ENCODE results near the gene KCNJ15.

Gene KCNJ15

GRCh38 chr21:38299671-38300070 is 42.9 kb downstream of the KCNJ15 start:
- DNase-seq (ENCODE audit: low spot score): no peak

GRCh38 chr21:38300141-38300578 is 43.4 kb downstream of the KCNJ15 start:
- no peak for DNase-seq (ENCODE audit: low spot score)

- no peak for DNase-seq (ENCODE audit: low spot score)
Measured at GRCh38 chr21:38301321-38302214, 44.8 kb downstream of the KCNJ15 start.

- peak; percentile 88 for DNase-seq (ENCODE audit: low spot score)
Measured at GRCh38 chr21:38303300-38303699, 46.5 kb downstream of the KCNJ15 start.

GRCh38 chr21:38306433-38307141 is 49.8 kb downstream of the KCNJ15 start:
- peak; percentile 29 for DNase-seq (ENCODE audit: low spot score)

- DNase-seq (ENCODE audit: low spot score): peak; percentile 32
Measured at GRCh38 chr21:38307771-38308531, 51.2 kb downstream of the KCNJ15 start.

DNA sequence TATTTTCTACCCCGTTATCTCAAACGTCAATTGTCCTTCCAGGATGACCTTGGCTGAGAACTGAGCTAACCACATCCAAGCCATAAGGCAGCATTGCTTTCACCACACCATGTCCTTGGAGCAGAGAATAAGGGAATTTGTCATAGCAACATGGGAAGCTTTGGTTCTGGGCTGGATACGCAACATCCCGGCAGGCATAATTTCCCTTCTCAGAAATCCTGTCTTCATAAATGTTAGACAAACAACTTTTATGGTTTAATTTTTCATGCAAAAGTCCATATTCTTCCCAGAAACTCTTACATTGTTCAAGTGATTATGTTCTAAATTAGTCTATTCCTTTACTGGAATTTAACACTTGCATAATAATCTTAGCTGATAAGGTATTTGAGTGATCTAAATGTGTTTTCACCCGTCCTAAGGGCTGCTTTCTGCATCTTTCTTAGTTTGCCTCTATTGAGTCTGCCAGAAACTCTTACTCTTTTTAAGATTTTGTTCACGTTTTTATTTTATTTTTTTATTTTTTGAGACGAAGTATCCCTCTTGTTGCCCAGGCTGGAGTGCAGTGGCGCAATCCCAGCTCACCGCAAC is 51.8 kb downstream of the KCNJ15 start:
- DNase-seq (ENCODE audit: low spot score): no peak

GRCh38 chr21:38310646-38311485 is 54.1 kb downstream of the KCNJ15 start:
- DNase-seq (ENCODE audit: low spot score): peak; percentile 55

DNA sequence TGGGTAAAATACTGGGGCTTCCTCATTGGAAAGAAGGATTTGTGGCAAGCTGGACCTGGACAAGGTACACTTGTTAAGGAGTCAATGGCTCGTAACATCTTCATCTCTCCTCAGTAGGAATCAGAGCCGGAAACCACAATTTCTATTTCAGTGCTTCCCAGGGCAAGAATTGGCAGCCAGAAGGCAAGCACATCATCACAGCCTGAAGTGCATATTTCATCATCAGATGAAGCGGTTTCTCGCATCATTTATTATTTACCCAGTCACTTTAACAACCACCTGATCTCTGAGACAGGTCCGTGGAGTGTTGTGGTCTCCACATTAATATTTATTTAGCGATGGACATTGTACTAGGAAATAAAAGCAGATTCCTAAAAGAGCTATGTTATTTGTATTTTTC is 55.0 kb downstream of the KCNJ15 start:
- no peak for DNase-seq (ENCODE audit: low spot score)

- DNase-seq (ENCODE audit: low spot score): no peak
Measured at GRCh38 chr21:38312822-38313221, 56.0 kb downstream of the KCNJ15 start.

GRCh38 chr21:38314558-38314957 is 57.8 kb downstream of the KCNJ15 start:
- no peak for DNase-seq (ENCODE audit: low spot score)

GRCh38 chr21:38315122-38315521 is 58.3 kb downstream of the KCNJ15 start:
- DNase-seq (ENCODE audit: low spot score): no peak

DNA sequence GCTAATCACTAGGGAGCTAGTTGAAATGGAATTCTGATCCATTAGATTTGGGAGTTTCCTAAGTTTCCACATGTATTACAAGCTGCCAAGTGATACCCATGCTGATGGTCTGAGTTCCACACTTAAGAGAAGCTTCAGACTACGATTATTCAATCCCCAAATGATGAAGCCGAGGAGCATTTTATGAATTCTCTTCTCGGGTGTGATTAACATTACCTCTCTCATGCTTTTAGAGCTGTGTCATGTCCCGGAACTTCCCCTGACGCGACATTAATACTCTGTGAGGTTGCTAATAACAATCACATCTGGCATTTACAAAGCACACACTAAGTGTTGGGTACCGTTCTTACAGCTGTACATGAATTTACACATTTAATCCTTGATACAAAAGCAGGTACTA is 63.0 kb downstream of the KCNJ15 start:
- DNase-seq (ENCODE audit: low spot score): peak; percentile 55

DNA sequence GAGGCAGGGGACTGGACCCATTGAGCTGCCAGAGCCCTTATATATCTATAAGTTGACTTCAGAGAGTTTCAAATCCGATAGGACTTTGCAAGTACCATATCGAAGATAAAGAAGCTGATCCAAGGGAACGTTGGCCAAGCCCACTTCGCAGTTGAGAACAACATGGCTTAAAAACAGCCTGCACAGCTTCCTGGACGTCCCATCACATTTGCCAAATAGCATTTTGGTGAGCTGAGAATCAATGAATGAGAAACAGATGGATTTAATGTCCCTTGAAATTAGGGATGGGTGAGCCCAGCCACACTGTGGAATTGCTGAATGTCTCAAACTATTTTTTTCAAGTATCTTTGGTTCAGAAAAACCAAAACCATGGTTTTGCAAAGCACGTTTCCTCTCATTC is 64.8 kb downstream of the KCNJ15 start:
- DNase-seq (ENCODE audit: low spot score): peak; percentile 51

DNA sequence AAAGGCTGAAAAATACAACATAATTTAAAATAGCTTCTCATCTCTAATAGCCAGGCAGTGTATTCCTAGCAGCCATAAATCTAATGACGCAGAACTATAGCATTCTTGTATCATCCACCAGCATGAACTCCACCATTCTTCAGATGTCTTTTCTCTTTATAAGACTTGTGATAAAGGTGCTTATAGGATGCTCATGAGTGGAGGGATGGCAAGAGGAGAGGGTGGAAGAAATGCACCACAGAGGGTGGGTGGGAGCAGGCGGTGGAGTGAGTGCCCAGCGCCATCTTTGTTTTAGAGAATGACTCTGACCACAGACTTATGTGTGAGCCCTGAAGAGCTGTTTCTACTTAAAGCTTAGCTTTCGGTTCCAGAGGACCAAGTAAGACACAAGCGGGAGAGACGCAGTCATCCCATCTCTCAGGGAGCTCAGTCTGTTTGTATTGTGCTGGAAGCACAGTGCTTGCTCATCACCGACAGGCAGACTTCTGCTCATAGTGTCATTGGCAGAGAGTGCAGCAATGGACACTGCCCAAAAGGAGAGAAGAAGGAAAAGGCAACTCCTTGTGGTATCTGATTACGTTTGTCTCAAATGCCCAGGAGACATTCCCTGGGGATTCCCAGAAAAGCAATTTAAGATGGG is 65.6 kb downstream of the KCNJ15 start:
- peak; percentile 24 for DNase-seq (ENCODE audit: low spot score)

- DNase-seq (ENCODE audit: low spot score): peak; percentile 75
Measured at GRCh38 chr21:38323721-38324531, 67.1 kb downstream of the KCNJ15 start.

- no peak for DNase-seq (ENCODE audit: low spot score)
Measured at GRCh38 chr21:38325216-38325615, 68.4 kb downstream of the KCNJ15 start.

GRCh38 chr21:38325731-38326420 is 69.1 kb downstream of the KCNJ15 start:
- peak; percentile 84 for DNase-seq (ENCODE audit: low spot score)

- DNase-seq (ENCODE audit: low spot score): no peak
Measured at GRCh38 chr21:38326429-38326828, 69.6 kb downstream of the KCNJ15 start.

Data from GM03348 (cell line).